ENCODE data around the gene ZSCAN20. TPM values are rescaled to one million over a fixed set of nuclear protein-coding genes. Genes with fewer than 3 reads are reported as not detected.

Gene ZSCAN20
- total RNA-seq, 2 experiments from 2014 or later = 3.9 to 4.0 TPM

DNA sequence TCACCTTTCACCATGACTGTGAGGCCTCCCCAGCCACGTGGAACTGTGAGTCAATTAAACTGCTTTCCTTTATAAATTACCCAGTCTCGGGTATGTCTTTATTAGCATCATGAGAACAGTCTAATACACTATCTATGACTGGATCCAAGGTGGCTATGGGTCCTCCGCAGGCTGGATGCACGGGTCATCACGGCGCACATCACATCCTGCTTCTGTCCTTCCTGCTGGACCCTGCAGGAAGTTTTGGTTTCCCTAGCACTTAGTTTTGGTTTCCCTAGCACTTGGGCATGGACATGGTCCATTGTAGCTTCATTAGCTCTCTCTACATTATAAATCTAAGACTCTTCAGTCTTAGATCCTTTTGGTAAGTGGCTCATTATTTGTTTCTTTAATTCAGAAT, 27.3 kb upstream of the ZSCAN20 start:
- ChIA-PET POLR2A (no interaction called here), CTCF (ENCODE audit: unreplicated experiment) (no interaction called here)
- intact Hi-C loops (cut with micrococcal nuclease; ENCODE audit: unreplicated experiment) = no loop called here
- BruUV-seq (replicated peaks) = no TSS peak
- no peak for DNase-seq (ENCODE audit: low spot score)
- H3K9me2 ChIP-seq (ENCODE audit: insufficient read depth, low read length) = no peaks in the 10 kb centered on the region
- H3K27ac ChIP-seq (ENCODE audit: low read depth, low read length, poor library complexity, severe bottlenecking) = no peak overlapping the region
- no peaks in the 10 kb centered on the region for H3K4me1 ChIP-seq (ENCODE audit: insufficient read depth, low read length, poor library complexity, severe bottlenecking)
- H2AFZ ChIP-seq (ENCODE audit: low read length) = no peak overlapping the region
- H3K36me3 ChIP-seq (ENCODE audit: insufficient read depth, low read length) = no peaks in the 10 kb centered on the region
- no peak overlapping the region for H3K4me3 ChIP-seq (ENCODE audit: low read depth, low read length, poor library complexity, severe bottlenecking)
- TF ChIP-seq, protein P1, sequence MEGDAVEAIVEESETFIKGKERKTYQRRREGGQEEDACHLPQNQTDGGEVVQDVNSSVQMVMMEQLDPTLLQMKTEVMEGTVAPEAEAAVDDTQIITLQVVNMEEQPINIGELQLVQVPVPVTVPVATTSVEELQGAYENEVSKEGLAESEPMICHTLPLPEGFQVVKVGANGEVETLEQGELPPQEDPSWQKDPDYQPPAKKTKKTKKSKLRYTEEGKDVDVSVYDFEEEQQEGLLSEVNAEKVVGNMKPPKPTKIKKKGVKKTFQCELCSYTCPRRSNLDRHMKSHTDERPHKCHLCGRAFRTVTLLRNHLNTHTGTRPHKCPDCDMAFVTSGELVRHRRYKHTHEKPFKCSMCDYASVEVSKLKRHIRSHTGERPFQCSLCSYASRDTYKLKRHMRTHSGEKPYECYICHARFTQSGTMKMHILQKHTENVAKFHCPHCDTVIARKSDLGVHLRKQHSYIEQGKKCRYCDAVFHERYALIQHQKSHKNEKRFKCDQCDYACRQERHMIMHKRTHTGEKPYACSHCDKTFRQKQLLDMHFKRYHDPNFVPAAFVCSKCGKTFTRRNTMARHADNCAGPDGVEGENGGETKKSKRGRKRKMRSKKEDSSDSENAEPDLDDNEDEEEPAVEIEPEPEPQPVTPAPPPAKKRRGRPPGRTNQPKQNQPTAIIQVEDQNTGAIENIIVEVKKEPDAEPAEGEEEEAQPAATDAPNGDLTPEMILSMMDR (conservative IDR thresholded peaks at IDR 0.05; ENCODE audit: low read length) = no peak
- TF ChIP-seq EZH2phosphoT487 (IDR thresholded peaks at IDR 0.05; ENCODE audit: borderline replicate concordance, low read depth, low read length) = no peak
- no peaks in the 10 kb centered on the region for H3K79me2 ChIP-seq (ENCODE audit: insufficient read depth, low read depth, low read length)
- H3K9me3 ChIP-seq (ENCODE audit: low read length) = no peaks in the 10 kb centered on the region
- no peaks in the 10 kb centered on the region for H4K20me1 ChIP-seq (ENCODE audit: insufficient read depth, low read length)
- no peak overlapping the region for H3K4me2 ChIP-seq (ENCODE audit: low read length)

DNA sequence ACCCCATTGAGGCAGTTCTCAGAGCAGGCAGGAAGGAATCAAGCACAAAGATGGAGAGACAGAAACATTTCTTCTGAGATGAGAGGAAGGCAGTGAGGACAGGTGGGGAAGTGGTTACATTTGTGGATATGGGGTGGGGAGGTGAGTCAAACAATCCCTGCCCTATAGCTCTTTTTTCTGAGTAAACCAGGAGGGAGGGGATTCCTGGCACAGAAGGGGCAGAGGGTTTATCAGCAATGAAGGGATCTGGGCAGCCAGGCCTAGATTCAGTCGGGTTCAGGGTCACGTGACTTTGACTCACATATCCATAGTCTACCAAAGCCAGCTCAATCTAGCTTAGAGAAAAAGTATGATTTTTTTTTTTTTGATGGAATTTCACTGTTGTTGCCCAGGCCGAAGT, 25.9 kb upstream of the ZSCAN20 start:
- H3K4me1 ChIP-seq (ENCODE audit: insufficient read depth, low read length, poor library complexity, severe bottlenecking) = no peaks in the 10 kb centered on the region
- no peaks in the 10 kb centered on the region for H3K36me3 ChIP-seq (ENCODE audit: insufficient read depth, low read length)
- POLR2A ChIA-PET = interaction anchor here (0.7 kb wide), 1 partner anchor 118 kb away, joined by 3 read pairs; no protein-coding TSS in a partner anchor
- CTCF ChIA-PET (ENCODE audit: unreplicated experiment) = no interaction called here
- no peak overlapping the region for H3K27ac ChIP-seq (ENCODE audit: low read depth, low read length, poor library complexity, severe bottlenecking)
- H3K79me2 ChIP-seq (ENCODE audit: insufficient read depth, low read depth, low read length) = no peaks in the 10 kb centered on the region
- H3K9me3 ChIP-seq (ENCODE audit: low read length) = no peaks in the 10 kb centered on the region
- no TSS peak for BruUV-seq (replicated peaks)
- H3K4me3 ChIP-seq (ENCODE audit: low read depth, low read length, poor library complexity, severe bottlenecking) = no peak overlapping the region
- H3K9me2 ChIP-seq (ENCODE audit: insufficient read depth, low read length) = no peaks in the 10 kb centered on the region
- no peak for DNase-seq (ENCODE audit: low spot score)
- no peak overlapping the region for H3K4me2 ChIP-seq (ENCODE audit: low read length)
- no peaks in the 10 kb centered on the region for H4K20me1 ChIP-seq (ENCODE audit: insufficient read depth, low read length)
- intact Hi-C loops (cut with micrococcal nuclease; ENCODE audit: unreplicated experiment) = no loop called here
- no peak overlapping the region for H2AFZ ChIP-seq (ENCODE audit: low read length)
- TF ChIP-seq EZH2phosphoT487 (IDR thresholded peaks at IDR 0.05; ENCODE audit: borderline replicate concordance, low read depth, low read length) = no peak
- TF ChIP-seq, protein P1 (conservative IDR thresholded peaks at IDR 0.05; ENCODE audit: low read length) = no peak

DNA sequence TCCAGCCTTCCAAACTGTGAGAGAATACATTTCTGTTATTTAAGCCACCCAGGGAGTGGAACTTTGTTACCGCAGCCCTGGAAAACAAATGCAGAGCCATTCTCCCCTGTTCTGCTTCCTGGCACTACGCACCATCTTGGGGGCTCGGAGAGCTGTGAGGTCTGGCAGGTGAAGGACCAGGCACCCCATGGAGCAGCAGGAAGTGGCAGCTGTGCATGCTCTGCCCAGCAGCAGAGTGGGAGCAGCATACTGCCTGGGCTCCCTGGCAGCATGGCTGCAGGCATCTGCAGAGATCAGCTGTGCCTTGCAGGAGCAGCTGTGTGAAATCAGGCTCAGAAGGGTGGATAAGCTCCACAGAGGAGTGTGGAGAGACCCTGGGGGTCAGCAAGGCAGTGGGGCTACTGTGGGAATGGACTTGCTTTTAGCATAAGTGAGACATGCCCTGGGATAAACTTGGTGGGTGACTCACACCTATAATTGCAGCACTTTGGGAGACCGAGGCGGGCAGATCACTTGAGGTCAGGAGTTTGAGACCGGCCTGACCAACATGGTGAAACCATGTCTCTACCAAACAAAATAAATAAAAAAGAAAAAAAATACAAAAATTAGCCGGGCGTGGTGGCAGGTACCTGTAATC, 17.7 kb upstream of the ZSCAN20 start:
- H3K27ac ChIP-seq (ENCODE audit: low read depth, low read length, poor library complexity, severe bottlenecking) = no peak overlapping the region
- TF ChIP-seq, protein P1 (conservative IDR thresholded peaks at IDR 0.05; ENCODE audit: low read length) = no peak
- TF ChIP-seq EZH2phosphoT487 (IDR thresholded peaks at IDR 0.05; ENCODE audit: borderline replicate concordance, low read depth, low read length) = no peak
- peaks cover 10% of the 10 kb centered on the region for H3K4me1 ChIP-seq (ENCODE audit: insufficient read depth, low read length, poor library complexity, severe bottlenecking)
- CTCF ChIA-PET (ENCODE audit: unreplicated experiment) = no interaction called here
- no peak overlapping the region for H3K4me3 ChIP-seq (ENCODE audit: low read depth, low read length, poor library complexity, severe bottlenecking)
- H3K9me3 ChIP-seq (ENCODE audit: low read length) = no peaks in the 10 kb centered on the region
- intact Hi-C loops (cut with micrococcal nuclease; ENCODE audit: unreplicated experiment) = no loop called here
- BruUV-seq (replicated peaks) = no TSS peak
- no peaks in the 10 kb centered on the region for H3K36me3 ChIP-seq (ENCODE audit: insufficient read depth, low read length)
- no peaks in the 10 kb centered on the region for H3K9me2 ChIP-seq (ENCODE audit: insufficient read depth, low read length)
- DNase-seq (ENCODE audit: low spot score) = no peak
- H2AFZ ChIP-seq (ENCODE audit: low read length) = no peak overlapping the region
- no peaks in the 10 kb centered on the region for H3K79me2 ChIP-seq (ENCODE audit: insufficient read depth, low read depth, low read length)
- POLR2A ChIA-PET = interaction anchor here (0.7 kb wide), 1 partner anchor 11 kb away, joined by 3 read pairs; no protein-coding TSS in a partner anchor
- H3K4me2 ChIP-seq (ENCODE audit: low read length) = no peak overlapping the region
- H4K20me1 ChIP-seq (ENCODE audit: insufficient read depth, low read length) = no peaks in the 10 kb centered on the region

Data from OCI-LY7 (cell line).